HEK293 (cell line): ENCODE data around the gene SOCS6.

Experiments
- CTCF ChIA-PET: fragments of 350-600 bp; formaldehyde crosslinking; extraction: SDS; loops from one replicate; lab custom pipeline; 2021; ENCODE audit warnings: antibody characterized with exemption; lab: Yijun Ruan, JAX
- POLR2A ChIA-PET: fragments of 300-600 bp; formaldehyde crosslinking; extraction: SDS; loops from one replicate; lab custom pipeline; 2020; ENCODE audit warnings: antibody characterized with exemption, inconsistent platforms; lab: Yijun Ruan, JAX
- H3K27ac ChIP-seq: fragments of 200-500 bp; sonication (Bioruptor generic); 2 replicates; pipeline ENCODE4 v1.5.1; 2014; ENCODE audit warnings: low read depth, low read length, control low read depth, inconsistent platforms; ENCODE audit errors: extremely low read depth
- H3K36me3 ChIP-seq, 2 experiments: fragments of 200-500 bp in 1 of 2; sonication (Bioruptor generic) in 1 of 2; 1 replicate in 1 of 2; 2 replicates in 1 of 2; pipeline ENCODE4 v1.5.1; 2014 to 2017; ENCODE audit warnings: inconsistent platforms in 2 of 2, low read length in 2 of 2; ENCODE audit not compliant: control insufficient read depth in 2 of 2, insufficient read depth in 1 of 2
- H3K4me1 ChIP-seq: fragments of 200-500 bp; sonication (Bioruptor generic); 2 replicates; pipeline ENCODE4 v1.5.1; 2014; ENCODE audit warnings: mild to moderate bottlenecking, low read length, inconsistent platforms; ENCODE audit not compliant: control insufficient read depth, insufficient read depth
- H3K4me3 ChIP-seq: 2 replicates; pipeline ENCODE4 v1.5.1; 2011; ENCODE audit warnings: low read depth, mild to moderate bottlenecking, control low read depth, low read length, moderate library complexity
- H3K9me3 ChIP-seq: fragments of 200-500 bp; sonication (Bioruptor generic); 2 replicates; pipeline ENCODE4 v1.5.1; 2014; ENCODE audit warnings: low read depth, low read length, inconsistent platforms; ENCODE audit not compliant: control insufficient read depth, insufficient read depth
- BCL11A ChIP-seq: fragments of 450-650 bp; formaldehyde crosslinking; IDR thresholded peaks from 2 replicates; pipeline ENCODE4 v1.5.1; 2016; ENCODE audit warnings: low read depth, missing biosample characterization, missing genetic modification characterization
- OSR2 ChIP-seq: fragments of 450-650 bp; formaldehyde crosslinking; IDR thresholded peaks from 2 replicates; pipeline ENCODE4 v1.5.1; 2016; ENCODE audit warnings: missing biosample characterization, missing genetic modification characterization
- SETDB1 ChIP-seq: IDR thresholded peaks from one replicate; pipeline ENCODE4 v1.6.1; 2017; ENCODE audit warnings: mild to moderate bottlenecking, low read length, moderate library complexity, mixed read lengths; ENCODE audit not compliant: insufficient read length
- ZBTB10 ChIP-seq: fragments of 450-650 bp; formaldehyde crosslinking; IDR thresholded peaks from 2 replicates; pipeline ENCODE4 v1.5.1; 2016; ENCODE audit warnings: missing biosample characterization, missing genetic modification characterization
- ZBTB20 ChIP-seq: fragments of 450-650 bp; formaldehyde crosslinking; IDR thresholded peaks from 2 replicates; pipeline ENCODE4 v1.5.1; 2016; ENCODE audit warnings: missing biosample characterization, missing genetic modification characterization
- ZBTB44 ChIP-seq: fragments of 450-650 bp; IDR thresholded peaks from 2 replicates; pipeline ENCODE4 v1.5.1; 2018; ENCODE audit warnings: missing biosample characterization, mild to moderate bottlenecking, missing genetic modification characterization
- ZNF211 ChIP-seq: fragments of 450-650 bp; formaldehyde crosslinking; IDR thresholded peaks from 2 replicates; pipeline ENCODE4 v1.5.1; 2016; ENCODE audit warnings: low read depth, missing biosample characterization, missing genetic modification characterization
- ZNF518A ChIP-seq: fragments of 450-650 bp; formaldehyde crosslinking; conservative IDR thresholded peaks from 2 replicates; pipeline ENCODE4 v1.5.1; 2016; ENCODE audit warnings: low read depth, missing biosample characterization, missing genetic modification characterization
- ZNF549 ChIP-seq: fragments of 450-650 bp; IDR thresholded peaks from 2 replicates; pipeline ENCODE4 v1.5.1; 2018; ENCODE audit warnings: missing biosample characterization, missing genetic modification characterization, mild to moderate bottlenecking, inconsistent platforms, moderate library complexity
- ZNF571 ChIP-seq: fragments of 450-650 bp; formaldehyde crosslinking; IDR thresholded peaks from 2 replicates; pipeline ENCODE4 v1.5.0; 2017; ENCODE audit warnings: missing biosample characterization, missing genetic modification characterization
- ZNF580 ChIP-seq: fragments of 450-650 bp; formaldehyde crosslinking; IDR thresholded peaks from 2 replicates; pipeline ENCODE4 v1.5.1; 2016; ENCODE audit warnings: missing biosample characterization, missing genetic modification characterization
- ZNF677 ChIP-seq: fragments of 450-650 bp; IDR thresholded peaks from 2 replicates; pipeline ENCODE4 v1.5.0; 2018; ENCODE audit warnings: missing biosample characterization, mild to moderate bottlenecking, missing genetic modification characterization, moderate library complexity

The SOCS6 gene

GRCh38 chr18:70308555-70309294, 19.9 kb downstream of the SOCS6 start:
- TF ChIP-seq BCL11A (tag by site-specific recombination), result no peak
- no peak for TF ChIP-seq ZNF571 (tag by site-specific recombination)
- TF ChIP-seq ZBTB10 (tag by site-specific recombination), result no peak
- peak; percentile 64 for TF ChIP-seq SETDB1
- TF ChIP-seq ZNF580 (tag by site-specific recombination), result no peak
- H3K4me1 ChIP-seq, result peaks cover 3% of the 10 kb centered on the region; the same call in 1 of the 2 replicates
- ChIA-PET POLR2A (no interaction called here), CTCF (interaction anchor here (0.6 to 1.3 kb wide), 2 partner anchors 11 to 36 kb away, joined by 3 to 4 read pairs; no protein-coding TSS in a partner anchor)
- H3K36me3 ChIP-seq, result peaks cover 0 to 5% of the 10 kb centered on the region in 2 experiments; a peak in 1 of 3 replicates
- no peak overlapping the region for H3K27ac ChIP-seq
- no peak overlapping the region for H3K4me3 ChIP-seq
- no peaks in the 10 kb centered on the region for H3K9me3 ChIP-seq

- no peaks in the 10 kb centered on the region for H3K9me3 ChIP-seq
- TF ChIP-seq ZNF677 (tag by site-specific recombination), result 0 out of 2 replicates have a peak, but pooled peaks have one; percentile 39
- no peak for TF ChIP-seq ZBTB20 (tag by site-specific recombination)
- TF ChIP-seq ZNF211 (tag by site-specific recombination), result no peak
- TF ChIP-seq ZNF549 (tag by site-specific recombination), result no peak
- TF ChIP-seq ZNF518A (tag by site-specific recombination), result no peak
- no peak for TF ChIP-seq OSR2
- TF ChIP-seq ZBTB44 (tag by site-specific recombination), result no peak
- no peaks in the 10 kb centered on the region for H3K4me1 ChIP-seq
- H3K4me3 ChIP-seq, result no peak overlapping the region
- H3K27ac ChIP-seq, result no peak overlapping the region
- ChIA-PET POLR2A (no interaction called here), CTCF (interaction anchor here (0.5 to 0.6 kb wide), 2 partner anchors 124 to 223 kb away, joined by 3 read pairs; no protein-coding TSS in a partner anchor)
- peaks cover 0 to 5% of the 10 kb centered on the region in 2 experiments; a peak in 1 of 3 replicates for H3K36me3 ChIP-seq
Measured at GRCh38 chr18:70310560-70311320, 21.9 kb downstream of the SOCS6 start.
